Measurements from ENCODE around the gene SPRYD3.

SPRYD3 gene

DNA sequence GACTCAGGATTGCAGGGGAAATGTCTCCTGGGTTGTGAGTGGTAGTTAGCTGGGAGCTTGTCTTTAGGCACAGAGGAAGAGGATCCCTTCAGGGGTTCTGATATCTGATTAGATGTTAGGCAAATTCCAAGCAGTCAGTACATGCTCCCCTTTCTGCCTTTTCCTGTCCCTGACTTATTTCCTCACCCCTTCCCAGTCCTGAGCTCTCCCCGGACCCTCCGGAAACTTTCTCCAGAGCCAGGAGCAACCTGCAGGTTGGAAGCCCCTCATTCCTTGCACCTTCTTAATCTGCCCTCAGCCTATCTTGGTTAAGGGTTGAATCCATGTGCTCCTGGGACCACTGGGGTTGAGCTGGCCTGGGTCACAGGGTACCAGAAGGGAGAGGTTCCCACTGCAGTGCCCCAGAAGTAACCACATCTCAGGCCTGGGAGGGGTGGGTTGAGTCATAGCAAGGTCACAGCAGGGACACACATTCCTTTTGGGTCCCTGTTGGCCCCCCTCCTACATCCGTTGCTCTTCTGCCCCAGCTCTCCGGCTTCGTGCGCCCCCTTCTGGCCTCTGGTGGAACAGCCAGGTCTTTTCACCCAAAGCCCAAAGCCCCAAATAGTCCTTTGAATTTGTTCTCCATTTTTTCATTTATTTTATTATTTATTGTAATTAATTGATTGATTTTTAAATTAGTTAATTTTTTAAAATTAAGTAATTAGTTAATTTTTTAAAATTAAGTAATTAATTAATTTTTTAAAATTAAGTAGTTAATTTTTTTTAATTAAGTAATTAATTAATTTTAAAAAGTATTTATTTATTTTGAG, 20.1 kb upstream of the SPRYD3 start (continued):
- TF ChIP-seq ZNF565 (CRISPR knock-in tag; conservative IDR thresholded peaks at IDR 0.05; ENCODE audit: low read depth) (no peak), ARNTL (CRISPR knock-in tag; IDR thresholded peaks at IDR 0.05; ENCODE audit: borderline replicate concordance, low read depth) (no peak), OSR1 (CRISPR knock-in tag; IDR thresholded peaks at IDR 0.05) (no peak), RARB (CRISPR knock-in tag; IDR thresholded peaks at IDR 0.05) (no peak)

GRCh38 chr12:53098354-53098981, 19.3 kb upstream of the SPRYD3 start:
- ATAC-seq, result peak; percentile 60
- TF ChIP-seq ZNF8 (CRISPR knock-in tag; IDR thresholded peaks at IDR 0.05), result no peak
- no peak for TF ChIP-seq ARNTL (CRISPR knock-in tag; IDR thresholded peaks at IDR 0.05; ENCODE audit: borderline replicate concordance, low read depth)
- no peak for TF ChIP-seq ZFP30 (CRISPR knock-in tag; IDR thresholded peaks at IDR 0.05)
- peak; percentile 93; the same call in 1 of the 2 replicates for TF ChIP-seq PATZ1 (CRISPR knock-in tag; IDR thresholded peaks at IDR 0.05; ENCODE audit: borderline replicate concordance)

GRCh38 chr12:53097564-53098353, 18.6 kb upstream of the SPRYD3 start, which contains the start of gene IGFBP6:
IGFBP6 (plus strand) TSS chr12:53097667; CDS start chr12:53097718, 51 bp downstream.
- peak; percentile 83 for ATAC-seq
- TF ChIP-seq, protein P1, sequence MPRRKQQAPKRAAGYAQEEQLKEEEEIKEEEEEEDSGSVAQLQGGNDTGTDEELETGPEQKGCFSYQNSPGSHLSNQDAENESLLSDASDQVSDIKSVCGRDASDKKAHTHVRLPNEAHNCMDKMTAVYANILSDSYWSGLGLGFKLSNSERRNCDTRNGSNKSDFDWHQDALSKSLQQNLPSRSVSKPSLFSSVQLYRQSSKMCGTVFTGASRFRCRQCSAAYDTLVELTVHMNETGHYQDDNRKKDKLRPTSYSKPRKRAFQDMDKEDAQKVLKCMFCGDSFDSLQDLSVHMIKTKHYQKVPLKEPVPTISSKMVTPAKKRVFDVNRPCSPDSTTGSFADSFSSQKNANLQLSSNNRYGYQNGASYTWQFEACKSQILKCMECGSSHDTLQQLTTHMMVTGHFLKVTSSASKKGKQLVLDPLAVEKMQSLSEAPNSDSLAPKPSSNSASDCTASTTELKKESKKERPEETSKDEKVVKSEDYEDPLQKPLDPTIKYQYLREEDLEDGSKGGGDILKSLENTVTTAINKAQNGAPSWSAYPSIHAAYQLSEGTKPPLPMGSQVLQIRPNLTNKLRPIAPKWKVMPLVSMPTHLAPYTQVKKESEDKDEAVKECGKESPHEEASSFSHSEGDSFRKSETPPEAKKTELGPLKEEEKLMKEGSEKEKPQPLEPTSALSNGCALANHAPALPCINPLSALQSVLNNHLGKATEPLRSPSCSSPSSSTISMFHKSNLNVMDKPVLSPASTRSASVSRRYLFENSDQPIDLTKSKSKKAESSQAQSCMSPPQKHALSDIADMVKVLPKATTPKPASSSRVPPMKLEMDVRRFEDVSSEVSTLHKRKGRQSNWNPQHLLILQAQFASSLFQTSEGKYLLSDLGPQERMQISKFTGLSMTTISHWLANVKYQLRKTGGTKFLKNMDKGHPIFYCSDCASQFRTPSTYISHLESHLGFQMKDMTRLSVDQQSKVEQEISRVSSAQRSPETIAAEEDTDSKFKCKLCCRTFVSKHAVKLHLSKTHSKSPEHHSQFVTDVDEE (CRISPR knock-in tag; IDR thresholded peaks at IDR 0.05), result 0 out of 2 replicates have a peak, but pooled peaks have one; percentile 33
- TF ChIP-seq BACH2 (CRISPR knock-in tag; IDR thresholded peaks at IDR 0.05; ENCODE audit: borderline replicate concordance) (no peak), PATZ1 (CRISPR knock-in tag; IDR thresholded peaks at IDR 0.05; ENCODE audit: borderline replicate concordance) (0 out of 2 replicates have a peak, but pooled peaks have one; percentile 3), CSDC2 (CRISPR knock-in tag; IDR thresholded peaks at IDR 0.05) (0 out of 2 replicates have a peak, but pooled peaks have one; percentile 54), ZFP3 (CRISPR knock-in tag; IDR thresholded peaks at IDR 0.05) (peak; percentile 82)

- TF ChIP-seq PATZ1 (CRISPR knock-in tag; IDR thresholded peaks at IDR 0.05; ENCODE audit: borderline replicate concordance) (peak; percentile 19; the same call in 1 of the 2 replicates), TOX (CRISPR knock-in tag; IDR thresholded peaks at IDR 0.05; ENCODE audit: borderline replicate concordance) (no peak)
- peak; percentile 18 for ATAC-seq
Observed at GRCh38 chr12:53097207-53097563, 18.0 kb upstream of the SPRYD3 start.

- TF ChIP-seq RARB (CRISPR knock-in tag; IDR thresholded peaks at IDR 0.05), result no peak
- TF ChIP-seq BACH2 (CRISPR knock-in tag; IDR thresholded peaks at IDR 0.05; ENCODE audit: borderline replicate concordance), result no peak
- TF ChIP-seq TCF4 (CRISPR knock-in tag; IDR thresholded peaks at IDR 0.05; ENCODE audit: borderline replicate concordance), result no peak
- TF ChIP-seq ISL1 (CRISPR knock-in tag; IDR thresholded peaks at IDR 0.05), result no peak
- TF ChIP-seq ZNF565 (CRISPR knock-in tag; conservative IDR thresholded peaks at IDR 0.05; ENCODE audit: low read depth), result no peak
- TF ChIP-seq CREB5 (CRISPR knock-in tag; IDR thresholded peaks at IDR 0.05; ENCODE audit: low read depth), result no peak
- no peak for TF ChIP-seq ZFP3 (CRISPR knock-in tag; IDR thresholded peaks at IDR 0.05)
- TF ChIP-seq CSDC2 (CRISPR knock-in tag; IDR thresholded peaks at IDR 0.05), result no peak
- TF ChIP-seq PATZ1 (CRISPR knock-in tag; IDR thresholded peaks at IDR 0.05; ENCODE audit: borderline replicate concordance), result no peak
- no peak for TF ChIP-seq ARNTL (CRISPR knock-in tag; IDR thresholded peaks at IDR 0.05; ENCODE audit: borderline replicate concordance, low read depth)
- ATAC-seq, result no peak
Observed at GRCh38 chr12:53096759-53097158, 17.6 kb upstream of the SPRYD3 start.

Data from SK-N-SH treated with all-trans-retinoic acid at 6 μM for 48 hours (cell line).